ENCODE results near the gene UROC1.

Gene UROC1

GRCh38 chr3:126526668-126527005 lies 9.1 kb upstream of the UROC1 start:
- no peak for TF ChIP-seq TAF1 (IDR thresholded peaks at IDR 0.05; ENCODE audit: borderline replicate concordance, insufficient read depth, low read length)

GRCh38 chr3:126525853-126526667 lies 8.5 kb upstream of the UROC1 start:
- TF ChIP-seq TAF1 (IDR thresholded peaks at IDR 0.05; ENCODE audit: borderline replicate concordance, insufficient read depth, low read length) (no peak), POLR2AphosphoS5 (IDR thresholded peaks at IDR 0.05; ENCODE audit: low read depth, low read length) (no peak), REST (IDR thresholded peaks at IDR 0.05; ENCODE audit: insufficient read depth in 1 of 2, low read depth in 2 of 2, low read length in 2 of 2) (no peak), SIN3A (IDR thresholded peaks at IDR 0.05; ENCODE audit: borderline replicate concordance, insufficient read depth, low read length) (no peak), FOXP2 (optimal IDR thresholded peaks at IDR 0.05; ENCODE audit: borderline replicate concordance, extremely low read depth, extremely low read length, insufficient read depth) (no peak)

- TF ChIP-seq TAF1 (IDR thresholded peaks at IDR 0.05; ENCODE audit: borderline replicate concordance, insufficient read depth, low read length): no peak
- no peak for TF ChIP-seq POLR2AphosphoS5 (IDR thresholded peaks at IDR 0.05; ENCODE audit: low read depth, low read length)
- no peak for TF ChIP-seq REST (IDR thresholded peaks at IDR 0.05; ENCODE audit: insufficient read depth in 1 of 2, low read depth in 2 of 2, low read length in 2 of 2)
- TF ChIP-seq FOXP2 (optimal IDR thresholded peaks at IDR 0.05; ENCODE audit: borderline replicate concordance, extremely low read depth, extremely low read length, insufficient read depth): no peak
- TF ChIP-seq SIN3A (IDR thresholded peaks at IDR 0.05; ENCODE audit: borderline replicate concordance, insufficient read depth, low read length): no peak
These were observed 7.7 kb upstream of the UROC1 start for GRCh38 chr3:126525091-126525852.

GRCh38 chr3:126524429-126524988 lies 6.9 kb upstream of the UROC1 start:
- TF ChIP-seq FOXP2 (optimal IDR thresholded peaks at IDR 0.05; ENCODE audit: borderline replicate concordance, extremely low read depth, extremely low read length, insufficient read depth) (no peak), REST (IDR thresholded peaks at IDR 0.05; ENCODE audit: insufficient read depth in 1 of 2, low read depth in 2 of 2, low read length in 2 of 2) (no peak), TAF1 (IDR thresholded peaks at IDR 0.05; ENCODE audit: borderline replicate concordance, insufficient read depth, low read length) (no peak)

GRCh38 chr3:126523745-126524428 lies 6.3 kb upstream of the UROC1 start, which contains the start of gene CHST13:
Gene CHST13, plus strand, starts transcription at chr3:126524155. Its CDS starts 178 bp downstream, at chr3:126524333.
- TF ChIP-seq FOXP2 (optimal IDR thresholded peaks at IDR 0.05; ENCODE audit: borderline replicate concordance, extremely low read depth, extremely low read length, insufficient read depth): no peak
- TF ChIP-seq POLR2AphosphoS5 (IDR thresholded peaks at IDR 0.05; ENCODE audit: low read depth, low read length): no peak
- no peak for TF ChIP-seq TAF1 (IDR thresholded peaks at IDR 0.05; ENCODE audit: borderline replicate concordance, insufficient read depth, low read length)
- TF ChIP-seq SIN3A (IDR thresholded peaks at IDR 0.05; ENCODE audit: borderline replicate concordance, insufficient read depth, low read length): no peak
- TF ChIP-seq REST (IDR thresholded peaks at IDR 0.05; ENCODE audit: insufficient read depth in 1 of 2, low read depth in 2 of 2, low read length in 2 of 2): no peak

Data from PFSK-1 (cell line).